ENCODE data around the gene FOXP2.
"Not testable (repeated sequence)": the region's sequence is repeated elsewhere in the genome, so short reads cannot be mapped to it uniquely, and the experiment has no call there.

FOXP2 gene

DNA sequence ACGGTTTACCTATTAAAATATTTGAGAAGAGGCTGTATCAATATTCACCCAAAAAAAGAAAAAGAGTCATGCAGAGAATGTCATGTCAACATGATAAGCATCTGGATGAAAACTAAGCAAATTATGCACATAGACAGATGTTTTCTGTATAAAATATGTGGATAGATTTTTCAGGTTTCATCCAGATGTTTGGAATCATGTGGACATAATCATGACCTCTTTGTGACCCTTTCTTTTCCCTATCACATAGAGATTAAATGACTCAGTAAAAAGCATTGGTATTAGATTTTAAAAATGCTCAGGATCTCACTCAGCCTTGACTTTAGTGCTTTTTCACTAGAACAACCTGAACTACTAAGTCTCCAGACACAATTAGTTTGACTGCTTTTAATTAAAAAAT lies 90.0 kb downstream of the FOXP2 start:
- no peak for FAIRE-seq

DNA sequence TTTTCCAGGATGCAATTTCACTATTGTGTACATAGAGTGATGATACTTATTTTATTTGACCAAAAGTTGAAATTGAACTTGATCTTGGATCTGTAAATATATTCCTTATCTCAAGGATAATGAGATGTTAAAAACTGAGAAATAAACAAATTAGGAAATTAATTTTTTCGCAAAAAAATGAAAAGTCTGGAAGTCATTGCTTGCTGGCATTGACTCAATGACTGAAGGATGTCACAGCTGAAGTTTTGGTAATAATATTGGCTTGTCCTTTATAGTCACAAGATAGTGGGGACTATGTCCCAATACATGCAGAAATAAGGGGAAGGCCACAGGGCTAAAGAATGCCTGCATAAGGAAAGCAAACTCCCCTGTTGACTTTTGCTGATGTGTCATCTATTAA lies 92.8 kb downstream of the FOXP2 start:
- no peak for FAIRE-seq

- FAIRE-seq = no peak
These were observed 93.5 kb downstream of the FOXP2 start for GRCh38 chr7:114508086-114508485.

- FAIRE-seq = not testable (repeated sequence)
These were observed 96.2 kb downstream of the FOXP2 start for GRCh38 chr7:114510824-114511223.

GRCh38 chr7:114519240-114519639 lies 104.6 kb downstream of the FOXP2 start:
- FAIRE-seq = no peak

DNA sequence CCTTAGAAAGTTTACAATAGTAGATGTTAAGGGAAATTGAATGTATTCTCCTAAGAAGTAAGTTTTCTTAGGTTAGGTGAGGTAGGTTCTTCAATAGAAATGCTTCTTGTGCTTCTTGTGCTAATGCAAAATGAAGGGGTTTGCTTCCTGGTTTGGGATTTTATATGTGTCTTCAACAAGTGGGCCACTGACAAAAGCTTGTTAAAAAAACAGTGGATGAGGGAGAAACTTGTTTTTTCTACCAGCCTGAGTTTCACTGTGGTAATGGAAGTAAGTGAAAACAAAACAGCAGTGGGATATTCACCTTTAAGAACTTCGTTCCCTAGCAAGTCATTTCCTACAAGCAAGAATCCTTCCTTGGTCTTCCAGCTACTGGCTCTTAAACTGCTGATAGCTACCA lies 107.5 kb downstream of the FOXP2 start:
- no peak for FAIRE-seq

DNA sequence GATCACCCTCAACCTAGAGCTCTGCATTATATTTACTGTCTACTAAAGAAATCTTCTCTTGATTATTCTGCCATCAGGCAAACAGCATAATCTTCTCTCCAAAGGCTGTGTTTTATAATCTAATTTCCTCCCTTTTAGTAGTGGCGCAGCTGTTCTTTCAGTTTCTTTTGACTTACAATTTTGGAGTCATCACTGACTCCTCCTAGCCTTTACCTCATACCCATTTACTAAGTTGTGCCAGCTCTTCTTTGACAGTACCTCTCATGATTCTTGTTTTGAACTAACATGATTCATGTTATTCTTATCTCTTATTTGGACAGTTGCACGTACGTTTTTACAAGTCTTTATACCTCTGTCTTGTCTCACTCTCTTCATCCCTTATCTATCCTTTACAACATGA lies 113.0 kb downstream of the FOXP2 start:
- FAIRE-seq = no peak

DNA sequence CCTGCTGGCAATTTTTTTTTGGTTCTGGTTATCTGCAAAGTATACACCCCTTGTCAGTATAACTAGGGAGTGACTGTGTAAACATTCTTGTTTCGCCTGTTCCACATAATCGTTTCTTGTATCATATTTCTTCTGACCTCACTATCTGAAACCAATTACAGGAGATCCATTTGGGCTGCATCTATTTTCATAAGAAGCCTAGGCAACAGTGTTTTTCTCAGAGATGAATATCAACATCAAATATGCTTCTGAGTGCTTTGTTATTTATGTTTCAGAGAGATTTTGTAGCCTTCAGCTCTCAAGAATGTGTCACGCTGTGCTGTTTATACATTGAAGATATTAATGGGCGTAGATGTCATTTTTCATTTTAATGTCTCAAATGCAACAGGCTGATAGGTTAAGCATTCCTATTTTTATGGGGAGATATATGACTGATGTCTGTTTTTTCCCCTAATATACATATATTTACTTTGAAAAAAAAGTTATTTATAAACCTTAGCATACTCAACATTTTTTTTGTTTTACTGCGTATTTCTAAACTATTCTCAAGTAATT lies 115.5 kb downstream of the FOXP2 start:
- FAIRE-seq = no peak

- FAIRE-seq = no peak
These were observed 116.7 kb downstream of the FOXP2 start for GRCh38 chr7:114531326-114531725.

DNA sequence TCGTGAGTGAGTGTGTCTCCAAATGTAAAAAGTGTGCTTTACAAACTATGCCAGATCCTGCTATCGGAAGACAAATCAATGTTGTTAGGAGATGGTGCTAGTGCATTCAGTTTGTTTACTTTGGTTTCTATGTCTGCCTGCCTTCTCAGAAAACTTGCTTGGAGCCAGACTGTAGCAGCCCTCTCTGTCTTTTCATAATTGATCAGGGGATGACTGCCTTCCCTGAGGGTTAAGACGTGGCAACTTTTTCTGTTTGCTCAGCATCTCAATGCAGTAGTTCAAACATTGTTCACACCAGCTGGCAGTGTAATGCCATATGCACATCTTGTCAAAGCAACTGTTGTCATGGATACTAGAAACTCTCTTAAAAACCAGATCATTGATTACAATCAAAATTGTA lies 118.5 kb downstream of the FOXP2 start:
- no peak for FAIRE-seq

DNA sequence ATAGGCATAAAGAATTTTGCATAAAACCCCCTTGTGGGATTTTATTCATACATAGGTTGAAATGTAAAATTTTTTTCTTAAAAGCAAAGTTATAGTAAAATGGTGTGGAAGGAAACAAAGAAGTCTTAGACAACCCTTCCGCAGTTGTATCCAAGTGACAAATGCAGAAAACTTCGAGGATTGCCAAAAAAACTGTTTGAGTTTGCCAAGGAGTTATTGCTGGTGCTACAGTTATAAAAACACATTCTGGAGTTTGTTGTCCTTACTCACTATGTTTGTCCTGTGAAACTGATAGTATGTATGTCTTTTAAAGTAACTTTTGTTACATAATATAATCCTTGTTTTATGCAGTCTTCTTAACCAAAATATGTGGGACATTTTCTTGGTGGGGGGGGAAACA lies 120.3 kb downstream of the FOXP2 start:
- no peak for FAIRE-seq

DNA sequence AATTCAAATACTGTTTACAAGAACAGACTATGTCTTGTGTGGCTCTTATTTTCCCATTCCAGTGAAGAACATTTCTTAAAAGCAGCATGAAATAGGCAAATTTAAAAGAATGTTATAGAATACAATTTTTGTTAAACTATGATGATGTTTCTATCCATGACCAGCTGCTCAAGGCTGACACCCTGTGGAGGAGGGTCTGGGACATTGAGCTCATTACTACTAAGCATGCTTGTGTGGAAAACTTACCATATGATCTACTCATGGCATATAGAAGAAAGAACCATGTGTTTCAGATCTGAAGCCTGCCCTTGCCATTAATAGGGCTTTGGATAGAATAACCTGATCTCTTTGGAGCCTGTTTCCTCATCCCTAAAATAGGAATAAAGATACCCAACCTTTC lies 125.0 kb downstream of the FOXP2 start:
- FAIRE-seq = no peak

- FAIRE-seq = no peak
These were observed 125.7 kb downstream of the FOXP2 start for GRCh38 chr7:114540291-114540690.

DNA sequence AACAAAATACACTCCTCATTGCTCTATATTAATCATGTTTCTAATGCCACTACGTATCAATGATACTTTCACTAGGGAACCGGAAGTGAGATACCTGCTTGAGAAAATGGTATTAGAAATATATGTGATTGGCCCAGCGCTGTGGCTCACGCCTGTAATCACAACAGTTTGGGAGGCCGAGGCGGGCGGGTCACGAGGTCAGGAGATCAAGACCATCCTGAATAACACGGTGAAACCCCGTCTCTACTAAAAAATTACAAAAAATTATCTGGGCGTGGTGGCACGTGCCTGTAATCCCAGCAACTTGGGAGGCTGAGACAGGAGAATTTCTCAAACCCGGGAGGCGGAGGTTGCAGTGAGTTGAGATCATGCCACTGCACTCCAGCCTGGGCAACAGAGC lies 132.7 kb downstream of the FOXP2 start:
- not testable (repeated sequence) for FAIRE-seq

DNA sequence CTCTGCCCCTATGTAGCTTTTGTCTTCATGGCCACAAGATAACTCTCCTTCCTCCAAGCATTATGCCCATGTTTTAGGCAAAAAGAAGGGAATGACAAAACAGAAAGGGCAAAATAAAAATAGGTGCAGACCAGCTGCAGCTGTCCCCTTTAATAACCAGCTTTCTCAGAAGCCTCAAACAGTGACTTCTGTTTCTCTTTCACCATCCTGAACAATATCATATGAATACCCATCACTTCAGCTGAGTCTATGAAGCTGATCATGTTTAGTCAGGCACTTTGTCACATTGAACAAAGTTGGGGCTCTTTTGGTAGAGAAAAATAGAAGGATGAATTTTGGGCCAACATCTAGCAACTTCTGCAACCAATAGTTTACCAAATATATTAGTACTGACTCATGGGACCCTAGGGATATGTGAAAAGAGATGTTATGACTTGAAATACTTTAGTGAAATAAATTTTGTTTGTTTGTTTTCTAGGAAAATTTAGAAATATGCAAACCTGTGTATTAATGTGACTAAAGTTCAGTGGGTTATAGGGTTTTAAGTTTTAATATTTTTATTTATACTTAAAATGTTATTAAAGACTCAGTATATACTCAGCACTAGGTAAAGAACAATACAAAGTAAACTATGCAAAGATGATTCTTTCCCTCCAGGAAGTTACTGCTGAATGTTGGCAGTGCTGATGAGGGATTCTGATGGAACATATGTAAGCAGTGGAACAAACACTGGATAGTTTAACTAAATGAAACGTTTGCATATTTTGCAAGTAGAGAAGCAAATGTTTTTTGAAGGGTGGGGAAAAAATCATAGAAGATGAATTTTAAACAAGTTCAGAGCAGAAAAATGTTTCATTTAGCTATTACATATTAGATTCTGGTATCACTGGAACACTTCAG lies 133.7 kb downstream of the FOXP2 start:
- no peak for FAIRE-seq

DNA sequence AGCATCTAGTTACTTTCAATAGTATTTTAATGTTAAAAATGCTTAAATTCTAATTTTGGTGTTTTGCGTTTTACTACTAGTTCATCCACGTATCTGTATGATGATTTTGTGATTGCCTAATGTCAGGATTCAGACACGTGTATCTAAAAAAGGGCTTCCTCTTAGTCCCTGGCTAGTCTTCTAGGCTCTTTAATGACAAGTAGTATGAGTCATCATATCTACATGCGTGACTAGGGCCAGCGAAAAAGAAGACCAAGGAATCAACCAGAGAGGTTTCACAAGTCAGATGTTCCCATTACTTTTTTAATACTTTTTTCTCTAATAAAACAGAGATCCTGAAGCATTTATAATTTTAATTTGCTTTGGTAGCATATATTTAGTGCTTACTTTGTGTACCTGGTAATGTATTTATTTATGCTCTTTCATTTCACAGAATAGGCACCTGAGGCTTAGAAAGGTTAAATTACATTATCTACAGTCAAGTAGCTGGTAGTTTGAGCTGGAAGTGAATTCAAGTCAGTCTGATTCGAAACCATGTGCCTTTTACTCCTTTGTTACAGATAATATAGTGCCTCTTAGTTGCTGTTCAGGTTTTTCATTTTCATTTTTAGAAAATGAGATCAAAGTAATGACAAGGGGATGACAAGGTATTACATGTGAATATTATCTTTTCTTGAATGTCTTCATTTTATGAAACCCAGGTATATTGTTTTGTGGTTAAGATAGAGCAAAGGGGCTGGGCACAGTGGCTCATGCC lies 140.3 kb downstream of the FOXP2 start:
- FAIRE-seq = no peak

- no peak for FAIRE-seq
These were observed 152.8 kb downstream of the FOXP2 start for GRCh38 chr7:114567416-114567815.

GRCh38 chr7:114569220-114569619 lies 154.6 kb downstream of the FOXP2 start:
- FAIRE-seq = no peak

DNA sequence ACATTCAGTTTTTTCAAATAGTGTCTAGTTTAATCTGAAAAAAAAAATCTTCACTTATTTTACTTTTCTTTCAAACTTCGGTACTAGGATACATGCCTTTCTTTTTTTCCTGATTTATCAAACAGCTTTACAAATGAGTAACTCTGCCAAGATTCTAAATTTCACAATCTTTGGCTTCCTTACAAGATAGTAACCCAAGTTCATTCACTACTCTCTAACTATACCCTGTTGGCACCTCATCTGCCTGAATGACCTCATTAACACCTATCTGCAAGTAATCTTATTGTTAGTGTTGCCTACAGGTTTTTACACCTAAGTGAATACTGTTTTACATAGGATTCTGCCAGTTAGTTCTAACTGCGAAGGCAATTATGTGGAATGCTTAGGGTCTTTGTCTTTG lies 159.8 kb downstream of the FOXP2 start:
- no peak for FAIRE-seq

DNA sequence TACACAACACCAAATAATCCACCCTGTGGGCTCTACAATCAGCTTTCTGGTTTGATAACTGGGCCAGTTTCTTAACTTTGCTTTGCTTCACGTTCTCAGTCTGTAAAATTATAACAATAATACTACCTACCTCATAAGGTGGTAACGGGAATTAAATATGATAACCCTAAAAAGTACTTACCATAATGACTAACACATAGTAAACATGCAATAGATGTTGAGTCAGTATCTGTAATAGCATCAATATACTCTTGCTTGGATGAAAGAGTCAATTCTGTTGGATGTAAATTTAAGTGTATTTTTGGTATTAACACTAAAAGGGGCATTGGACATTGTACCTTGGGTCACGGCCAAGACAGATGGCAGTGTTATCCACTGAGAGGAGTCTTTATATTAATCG lies 160.5 kb downstream of the FOXP2 start:
- no peak for FAIRE-seq

DNA sequence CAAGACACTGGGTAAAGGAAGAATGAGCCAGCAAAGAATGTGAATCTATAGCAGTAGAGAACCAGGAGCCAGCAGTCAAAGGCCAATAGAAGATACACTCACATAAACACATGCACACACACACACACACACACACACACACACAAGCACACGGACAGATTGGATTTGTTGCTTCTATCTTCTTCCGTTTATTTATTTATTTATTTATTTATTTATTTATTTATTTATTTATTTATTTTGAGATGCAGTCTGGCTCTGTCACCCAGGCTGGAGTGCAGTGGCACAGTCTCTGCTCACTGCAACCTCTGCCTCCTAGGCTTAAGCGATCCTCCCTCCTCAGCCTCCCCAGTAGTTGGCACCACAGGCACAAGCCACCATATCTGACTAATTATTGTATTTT lies 166.3 kb downstream of the FOXP2 start:
- FAIRE-seq = not testable (repeated sequence)

- FAIRE-seq = no peak
These were observed 173.9 kb downstream of the FOXP2 start for GRCh38 chr7:114588506-114588905.

DNA sequence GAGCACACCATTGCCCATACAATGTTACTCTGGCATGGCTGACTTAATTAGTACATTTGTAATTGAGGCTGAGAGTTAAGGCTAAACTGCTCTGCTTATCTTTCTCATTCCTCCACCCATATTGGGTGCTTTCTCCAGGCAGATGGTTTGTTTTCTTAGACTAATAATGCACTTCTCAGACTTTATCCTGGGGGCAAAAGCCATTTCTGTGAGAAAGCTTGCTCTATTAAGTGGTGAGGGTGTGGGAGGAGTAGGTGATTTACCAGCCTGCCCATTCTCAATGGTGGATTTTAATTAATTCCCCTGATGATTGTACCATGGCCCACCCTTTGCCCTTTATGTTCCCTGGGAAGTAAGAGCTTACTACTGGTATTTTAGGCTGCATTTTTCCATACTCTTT lies 174.8 kb downstream of the FOXP2 start:
- FAIRE-seq = no peak

- FAIRE-seq = no peak
These were observed 175.7 kb downstream of the FOXP2 start for GRCh38 chr7:114590298-114590697.
